IMR-90 (cell line): ENCODE results near the gene UBA1. TPM values are rescaled to one million over a fixed set of nuclear protein-coding genes. Genes with fewer than 3 reads are reported as not detected.

ENCODE experiments used
- ATAC-seq: fragments of 200-7000 bp; cut with Tn5 transposase; 2 replicates; pipeline ENCODE4 v1.9.1; 2020; ENCODE audit warnings: low read depth, mild to moderate bottlenecking, moderate library complexity
- BruUV-seq: library from RNA; stranded (reverse); fragments of 400-500 nt; replicated peaks from 2 replicates; lab custom pipeline; 2021; lab: Mats Ljungman, UMichigan
- CTCF ChIA-PET: fragments of 300-600 bp; formaldehyde crosslinking; extraction: SDS; loops from one replicate; lab custom pipeline; 2021; ENCODE audit warnings: antibody characterized with exemption; lab: Yijun Ruan, JAX
- POLR2A ChIA-PET: fragments of 300-600 bp; sonication (Branson Sonifier 250); formaldehyde crosslinking; loops from one replicate; lab custom pipeline; 2022; ENCODE audit warnings: antibody characterized with exemption; ENCODE audit not compliant: unreplicated experiment; lab: Charles Lee
- DNase-seq: peaks from one replicate; pipeline ENCODE4 v3.0.0; 2013
- H2AFZ ChIP-seq: replicated peaks from 2 replicates; pipeline ENCODE3; 2013; ENCODE audit warnings: low read length, mild to moderate bottlenecking; ENCODE audit not compliant: poor library complexity
- H2AK5ac ChIP-seq: 2 replicates; pipeline ENCODE4 v1.6.1; 2013; ENCODE audit warnings: low read depth, low read length, inconsistent platforms
- H2AK9ac ChIP-seq: replicated peaks from 2 replicates; pipeline ENCODE3; 2013; ENCODE audit warnings: mild to moderate bottlenecking, low read depth, low read length, moderate library complexity; ENCODE audit not compliant: poor library complexity
- H2BK120ac ChIP-seq: 2 replicates; pipeline ENCODE4 v1.6.1; 2013; ENCODE audit warnings: low read depth, low read length, inconsistent platforms
- H2BK15ac ChIP-seq: 3 replicates; pipeline ENCODE4 v1.6.1; 2013; ENCODE audit warnings: low read depth, low read length, inconsistent platforms
- H2BK20ac ChIP-seq: 2 replicates; pipeline ENCODE4 v1.6.1; 2013; ENCODE audit warnings: low read depth, mild to moderate bottlenecking, inconsistent platforms, low read length, moderate library complexity
- H2BK5ac ChIP-seq: 2 replicates; pipeline ENCODE4 v1.6.1; 2013; ENCODE audit warnings: mild to moderate bottlenecking, low read depth, low read length, inconsistent platforms; ENCODE audit not compliant: poor library complexity, severe bottlenecking
- H3K14ac ChIP-seq: replicated peaks from 2 replicates; pipeline ENCODE4 v1.6.1; 2013; ENCODE audit warnings: low read depth, low read length, inconsistent platforms
- H3K18ac ChIP-seq: 2 replicates; pipeline ENCODE4 v1.6.1; 2013; ENCODE audit warnings: low read depth, low read length, control low read depth
- H3K23ac ChIP-seq: 2 replicates; pipeline ENCODE4 v1.6.1; 2013; ENCODE audit warnings: low read depth, low read length, inconsistent platforms
- H3K27ac ChIP-seq: 2 replicates; pipeline ENCODE4 v1.5.1; 2013; ENCODE audit warnings: mild to moderate bottlenecking, control low read depth, low read length; ENCODE audit not compliant: insufficient read depth
- H3K27me3 ChIP-seq: 2 replicates; pipeline ENCODE4 v1.6.1; 2013; ENCODE audit warnings: low read length; ENCODE audit not compliant: control insufficient read depth, insufficient read depth
- H3K36me3 ChIP-seq: 2 replicates; pipeline ENCODE4 v1.6.1; 2013; ENCODE audit warnings: low read length, mixed read lengths; ENCODE audit not compliant: control insufficient read depth, insufficient read depth
- H3K4ac ChIP-seq: 2 replicates; pipeline ENCODE4 v1.6.1; 2013; ENCODE audit warnings: low read depth, low read length, inconsistent platforms
- H3K4me1 ChIP-seq: 2 replicates; pipeline ENCODE4 v1.6.1; 2013; ENCODE audit warnings: low read length, mixed read lengths; ENCODE audit not compliant: control insufficient read depth, insufficient read depth
- H3K4me2 ChIP-seq: 2 replicates; pipeline ENCODE4 v1.6.1; 2013; ENCODE audit warnings: low read depth, mild to moderate bottlenecking, control low read depth, low read length, moderate library complexity
- H3K4me3 ChIP-seq: 2 replicates; pipeline ENCODE4 v1.5.1; 2013; ENCODE audit warnings: low read depth, mild to moderate bottlenecking, control low read depth, low read length, moderate library complexity; ENCODE audit not compliant: insufficient read depth
- H3K56ac ChIP-seq: 2 replicates; pipeline ENCODE4 v1.6.1; 2013; ENCODE audit warnings: low read length, inconsistent platforms; ENCODE audit not compliant: insufficient read depth; ENCODE audit errors: extremely low read depth
- H3K79me1 ChIP-seq, 2 experiments: 2 replicates each; pipeline ENCODE4 v1.6.1; 2013; ENCODE audit warnings: low read length in 2 of 2, inconsistent platforms in 1 of 2, low read depth in 1 of 2
- H3K9ac ChIP-seq: 2 replicates; pipeline ENCODE4 v1.6.1; 2013; ENCODE audit warnings: low read depth, low read length, control low read depth
- H3K9me1 ChIP-seq: 2 replicates; pipeline ENCODE4 v1.6.1; 2013; ENCODE audit warnings: low read length, inconsistent platforms; ENCODE audit not compliant: insufficient read depth
- H3K9me3 ChIP-seq: 2 replicates; pipeline ENCODE4 v1.6.1; 2013; ENCODE audit warnings: low read length; ENCODE audit not compliant: control insufficient read depth, insufficient read depth
- H4K20me1 ChIP-seq: 2 replicates; pipeline ENCODE4 v1.6.1; 2013; ENCODE audit warnings: low read length, inconsistent platforms; ENCODE audit not compliant: insufficient read depth
- H4K5ac ChIP-seq: 2 replicates; pipeline ENCODE4 v1.6.1; 2013; ENCODE audit warnings: mild to moderate bottlenecking, low read depth, low read length, control low read depth
- H4K8ac ChIP-seq, 2 experiments: 2 replicates each; pipeline ENCODE4 v1.6.1; 2013; ENCODE audit warnings: low read depth in 2 of 2, low read length in 2 of 2, control low read depth in 1 of 2, inconsistent platforms in 1 of 2
- H4K91ac ChIP-seq: 2 replicates; pipeline ENCODE4 v1.6.1; 2013; ENCODE audit warnings: low read depth, low read length, inconsistent platforms; ENCODE audit not compliant: insufficient read depth
- CTCF ChIP-seq: conservative IDR thresholded peaks from 2 replicates; pipeline ENCODE4 v1.5.1; 2012; ENCODE audit warnings: mild to moderate bottlenecking, low read depth, low read length, improper control_type of control experiment
- ELK1 ChIP-seq: fragments of 150-350 bp; IDR thresholded peaks from 2 replicates; pipeline ENCODE4 v1.6.1; 2016; ENCODE audit warnings: low read depth, mild to moderate bottlenecking, low read length, moderate library complexity, borderline replicate concordance
- MAZ ChIP-seq: IDR thresholded peaks from 2 replicates; pipeline ENCODE4 v1.6.1; 2012; ENCODE audit warnings: low read depth, mild to moderate bottlenecking, low read length, improper control_type of control experiment, moderate library complexity, borderline replicate concordance
- MXI1 ChIP-seq: IDR thresholded peaks from 2 replicates; pipeline ENCODE4 v1.6.1; 2012; ENCODE audit warnings: low read depth, mild to moderate bottlenecking, low read length, moderate library complexity, borderline replicate concordance
- NFE2L2 ChIP-seq: fragments of 150-350 bp; IDR thresholded peaks from 2 replicates; pipeline ENCODE4 v1.6.1; 2016; ENCODE audit warnings: low read depth, mild to moderate bottlenecking, low read length
- RAD21 ChIP-seq: IDR thresholded peaks from 2 replicates; pipeline ENCODE4 v1.6.1; 2012; ENCODE audit warnings: low read length, improper control_type of control experiment
- RFX5 ChIP-seq: IDR thresholded peaks from 2 replicates; pipeline ENCODE4 v1.8.0; 2012; ENCODE audit warnings: low read depth, mild to moderate bottlenecking, low read length, moderate library complexity
- WGBS, 2 experiments: methylation state at CpG; one replicate each; pipeline versions ENCODE4 v1.1.5 to v1.1.7; 2013; ENCODE audit warnings: missing lambda C conversion rate in 2 of 2; ENCODE audit not compliant: insufficient read length in 1 of 2; ENCODE audit errors: extremely low coverage in 2 of 2; 5-methylcytosine and 5-hydroxymethylcytosine counted together
- dilution Hi-C: fragments of 300-500 bp; cut with HindIII; formaldehyde crosslinking; loops from one replicate; pipeline ENCODE4 v1.14.3; 2018; ENCODE audit warnings: low sequenced_read_pairs; ENCODE audit not compliant: unreplicated experiment
- in situ Hi-C: fragments of 300-500 bp; cut with MboI; formaldehyde crosslinking; loops from 3 replicates; pipeline ENCODE4 v1.14.3; 2019; ENCODE audit warnings: low sequenced_read_pairs, inconsistent platforms, mixed read lengths
- intact Hi-C: fragments of 100-400 bp; cut with micrococcal nuclease; formaldehyde crosslinking; loops from 2 replicates; pipeline ENCODE4 v1.10.0; 2022
- polyA plus RNA-seq, 3 experiments: library from polyadenylated mRNA; depleted of rRNA; stranded (reverse); fragments of >200 nt; gene quantifications; 2 replicates each; pipeline ENCODE4 v1.2.3, GENCODE V29; 2012; ENCODE audit warnings: low replicate concordance in 1 of 3
- total RNA-seq: library from RNA; depleted of rRNA; stranded (reverse); fragments of >200 nt; gene quantifications from 2 replicates; pipeline ENCODE4 v1.2.3, GENCODE V29; 2012
- TF ChIP-seq, protein P1 (sequence below): fragments of 150-350 bp; IDR thresholded peaks from 2 replicates; pipeline ENCODE4 v1.6.1; 2017; ENCODE audit warnings: mild to moderate bottlenecking, antibody characterized with exemption, low read length, low read depth

Gene UBA1
- total and polyA plus RNA-seq, 2 of the 4 experiments (the other 2 are of a cell fraction), result 299 to 343 TPM

GRCh38 chrX:47146121-47146935 is 47.3 kb upstream of the UBA1 start:
- Histone ChIP-seq H3K27me3 (peaks cover 4% of the 10 kb centered on the region; the same call in 1 of the 2 replicates), H3K56ac (peak overlapping the region; percentile 19; the same call in 1 of the 2 replicates), H2BK15ac (no peak overlapping the region), H2BK20ac (no peak overlapping the region), H3K23ac (peak overlapping the region; percentile 72; the same call in 1 of the 2 replicates), H4K91ac (no peak overlapping the region), H3K9me1 (peaks cover 3% of the 10 kb centered on the region; the same call in 1 of the 2 replicates), H3K18ac (no peak overlapping the region), H2BK120ac (no peak overlapping the region), H3K9me3 (no peaks in the 10 kb centered on the region), H3K27ac (peak overlapping the region; percentile 100), H2AK9ac (peak overlapping the region; percentile 93), H3K4me3 (peak overlapping the region; percentile 99), H3K4me2 (peak overlapping the region; percentile 97), H3K79me1 (peaks cover 3 to 15% of the 10 kb centered on the region in 2 experiments; a peak in 2 of 4 replicates), H2BK5ac (peak overlapping the region; percentile 60), H4K20me1 (peaks cover 37% of the 10 kb centered on the region), H4K5ac (no peak overlapping the region), H3K14ac (peak overlapping the region; percentile 86), H3K36me3 (peaks cover 10% of the 10 kb centered on the region; the same call in 1 of the 2 replicates), H4K8ac (peak overlapping the region in 1 of 2 experiments; percentile 61; a peak in 2 of 4 replicates), H3K4ac (peak overlapping the region; percentile 96), H3K4me1 (peaks cover 2% of the 10 kb centered on the region; the same call in 1 of the 2 replicates), H2AK5ac (peak overlapping the region; percentile 97), H3K9ac (peak overlapping the region; percentile 98), H2AFZ (no peak overlapping the region)
- ChIA-PET CTCF (no interaction called here), POLR2A (no interaction called here)
- ATAC-seq, result no peak
- intact Hi-C loops, result no loop called here
- no peak for DNase-seq
- in situ Hi-C loops, result no loop called here
- dilution Hi-C loops, result no loop called here
- no TSS peak for BruUV-seq
- TF ChIP-seq RFX5 (no peak), ELK1 (no peak), MAZ (no peak), CTCF (no peak), RAD21 (no peak), NFE2L2 (no peak), MXI1 (no peak)
- TF ChIP-seq, protein P1, sequence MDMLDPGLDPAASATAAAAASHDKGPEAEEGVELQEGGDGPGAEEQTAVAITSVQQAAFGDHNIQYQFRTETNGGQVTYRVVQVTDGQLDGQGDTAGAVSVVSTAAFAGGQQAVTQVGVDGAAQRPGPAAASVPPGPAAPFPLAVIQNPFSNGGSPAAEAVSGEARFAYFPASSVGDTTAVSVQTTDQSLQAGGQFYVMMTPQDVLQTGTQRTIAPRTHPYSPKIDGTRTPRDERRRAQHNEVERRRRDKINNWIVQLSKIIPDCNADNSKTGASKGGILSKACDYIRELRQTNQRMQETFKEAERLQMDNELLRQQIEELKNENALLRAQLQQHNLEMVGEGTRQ, result no peak
- 33% methylated on average over 2 of the region's 10 CpGs; no CpG with 5 or more reads in 1 of the 2 experiments for WGBS, 2 experiments
